GM18505 (cell line): ENCODE results near the gene AGO4.
"Not testable (repeated sequence)": the region's sequence is repeated elsewhere in the genome, so short reads cannot be mapped to it uniquely, and the experiment has no call there.

Experiments used
- ATAC-seq: cut with Tn5 transposase; IDR thresholded peaks from one replicate; pipeline ENCODE4 v1.9.1; 2021; ENCODE audit not compliant: unreplicated experiment
- POLR2A ChIP-seq: IDR thresholded peaks from 4 replicates; pipeline ENCODE4 v1.6.1; 2011; ENCODE audit warnings: borderline replicate concordance; ENCODE audit not compliant: insufficient read depth, insufficient read length; ENCODE audit errors: extremely low read depth

AGO4 gene

GRCh38 chr1:35797380-35797779 lies 10.4 kb upstream of the AGO4 start:
- TF ChIP-seq POLR2A = no peak
- ATAC-seq = no peak

GRCh38 chr1:35798019-35798418 lies 9.8 kb upstream of the AGO4 start:
- not testable (repeated sequence) for ATAC-seq

- not testable (repeated sequence) for ATAC-seq
Measured at GRCh38 chr1:35800167-35800887, 7.5 kb upstream of the AGO4 start.

GRCh38 chr1:35808450-35809113 lies 766 bp downstream of the AGO4 start:
- no peak for TF ChIP-seq POLR2A
- ATAC-seq = no peak

GRCh38 chr1:35809114-35810095 lies 1.6 kb downstream of the AGO4 start:
- no peak for TF ChIP-seq POLR2A
- ATAC-seq = no peak

- no peak for TF ChIP-seq POLR2A
- no peak for ATAC-seq
Measured at GRCh38 chr1:35810096-35810881, 2.5 kb downstream of the AGO4 start.

- ATAC-seq = not testable (repeated sequence)
Measured at GRCh38 chr1:35812754-35813153, 4.9 kb downstream of the AGO4 start.

GRCh38 chr1:35825255-35825654 lies 17.4 kb downstream of the AGO4 start:
- ATAC-seq = no peak
- TF ChIP-seq POLR2A = no peak

- TF ChIP-seq POLR2A = no peak
- ATAC-seq = no peak
Measured at GRCh38 chr1:35832276-35832905, 24.6 kb downstream of the AGO4 start.

GRCh38 chr1:35833395-35833794 lies 25.6 kb downstream of the AGO4 start:
- no peak for ATAC-seq
- TF ChIP-seq POLR2A = no peak

GRCh38 chr1:35834218-35834617 lies 26.4 kb downstream of the AGO4 start:
- TF ChIP-seq POLR2A = no peak
- ATAC-seq = no peak

- ATAC-seq = no peak
- no peak for TF ChIP-seq POLR2A
Measured at GRCh38 chr1:35835398-35835797, 27.6 kb downstream of the AGO4 start.

- no peak for TF ChIP-seq POLR2A
- no peak for ATAC-seq
Measured at GRCh38 chr1:35836734-35837133, 28.9 kb downstream of the AGO4 start.
